Heart left ventricle (tissue), 16 donors: ENCODE data around the gene NDUFAF7. TPM values are rescaled to one million over a fixed set of nuclear protein-coding genes. Genes with fewer than 3 reads are reported as not detected.
A peak's percentile ranks its signal among the peaks of the same experiment; 100 is the strongest.
"Not testable (repeated sequence)": the region's sequence is repeated elsewhere in the genome, so short reads cannot be mapped to it uniquely, and the experiment has no call there.

Source experiments
- ATAC-seq, 4 donors: fragments of 200-7000 bp; cut with Tn5 transposase; one replicate each; pipeline ENCODE4 v1.9.1; 2020 to 2022; ENCODE audit warnings: moderate library complexity in 4 of 4, mild to moderate bottlenecking in 3 of 4, moderate number of reproducible peaks in 1 of 4
- DNase-seq, 5 donors: peaks; one replicate each; pipeline ENCODE4 v3.0.0-alpha.2; 2020
- H3K27ac ChIP-seq, 12 donors: fragments of 200-600 bp; sonication (generic) in 4 of 12; one replicate each; pipeline versions ENCODE4 v1.5.0 to v1.8.0; 2016 to 2022; ENCODE audit warnings: mild to moderate bottlenecking in 2 of 12
- H3K27me3 ChIP-seq, 9 donors: fragments of 200-600 bp; sonication (generic) in 2 of 9; one replicate each; pipeline versions ENCODE4 v1.5.1 to v1.8.0; 2016 to 2022; ENCODE audit warnings: mild to moderate bottlenecking in 3 of 9
- H3K36me3 ChIP-seq, 9 donors: fragments of 200-600 bp; sonication (generic) in 2 of 9; one replicate each; pipeline versions ENCODE4 v1.5.0 to v1.8.0; 2018 to 2022; ENCODE audit warnings: mild to moderate bottlenecking in 2 of 9
- H3K4me1 ChIP-seq, 12 donors: fragments of 200-600 bp; sonication (generic) in 4 of 12; one replicate each; pipeline versions ENCODE4 v1.5.0 to v1.8.0; 2016 to 2022; ENCODE audit warnings: mild to moderate bottlenecking in 3 of 12
- H3K4me3 ChIP-seq, 12 donors: fragments of 200-600 bp; sonication (generic) in 4 of 12; one replicate each; pipeline versions ENCODE4 v1.5.0 to v1.8.0; 2017 to 2022; ENCODE audit warnings: mild to moderate bottlenecking in 9 of 12, moderate library complexity in 4 of 12
- H3K9me3 ChIP-seq, 12 donors: fragments of 200-600 bp; sonication (generic) in 4 of 12; one replicate each; pipeline versions ENCODE4 v1.5.0 to v1.8.0; 2016 to 2022; ENCODE audit warnings: mild to moderate bottlenecking in 1 of 12
- POLR2A ChIP-seq, 2 donors: fragments of 450-650 bp; IDR thresholded peaks; one replicate each; pipeline ENCODE4 v1.6.1; 2017; ENCODE audit warnings: antibody characterized with exemption in 2 of 2, mild to moderate bottlenecking in 2 of 2, moderate library complexity in 2 of 2
- WGBS, 4 donors: extraction: QIAGEN DNeasy Blood & Tissue Kit in 2 of 4; methylation state at CpG; one replicate each; pipeline versions ENCODE4 v1.1.5 to v1.1.7; 2013 to 2018; 5-methylcytosine and 5-hydroxymethylcytosine counted together
- intact Hi-C, 10 donors: fragments of 100-400 bp; cut with DNase I; formaldehyde crosslinking; loops; one replicate each; pipeline versions ENCODE4 v1.11.1 to v1.14.2; 2022
- polyA plus RNA-seq, 2 donors: library from polyadenylated mRNA; stranded (reverse); fragments of 200-250 nt; gene quantifications; one replicate each; pipeline ENCODE4 v1.2.3, GENCODE V29; 2013
- total RNA-seq, 9 donors: library from RNA; depleted of rRNA in 2 of 9; stranded (reverse); fragments of >200 nt in 2 of 9; fragmentation: NEBNext Ultra II Directional in 3 of 9; extraction: Animal tissue kit (Norgen Biotek cat#: 25700) in 3 of 9; gene quantifications; one replicate each; pipeline versions ENCODE4 v1.1.0 to v1.2.4, GENCODE V29; 2016 to 2023
- TF ChIP-seq, protein P1 (sequence below), 12 donors: fragments of 200-600 bp; sonication (generic) in 4 of 12; IDR thresholded peaks; one replicate each; pipeline versions ENCODE4 v1.5.0 to v1.8.0; 2018 to 2022; ENCODE audit warnings: antibody characterized with exemption in 12 of 12, mild to moderate bottlenecking in 5 of 12
- donor health status: ischemic (EF 13 %, LVEDD 7.1; RV severe dilation, severe dysfunction).
- donor health status: healthy with polysubstance abuse.
- donor health status: DM: no; HTN: yes; CAD: no.
- donor health status: DM: no; HTN: no; CAD: no.
- donor health status: ischemic (EF 25% LVEDD 6.9; RV normal size, moderate dysfunction).
- donor health status: ischemic (EF 25% LVEDD 5.7; RV mildly dilated, moderate dysfunction).
- donor health status: healthy.
- donor health status: DM: yes; HTN: yes; CAD: no.
- donor health status: ischemic (EF 35%, LVEDD 5.7; RV mildly dilated, moderate dysfunction).
- donor health status: nonischemic (EF 11% LVEDD 7.7; RV severe dilation, severe dysfunction).
- donor health status: DM: yes; HTN: yes; CAD: no.
- donor health status: PGD.
- donor health status: ischemic (EF 29% LVEDD 5.4; RV normal size, mild dysfunction).
- donor health status: nonischemic (EF 23%, LVEDD 6.1; RV moderate dilation, normal function).

The NDUFAF7 gene
- total and polyA plus RNA-seq, 11 donors: 15.8 to 33.0 (median 22.1) TPM

DNA sequence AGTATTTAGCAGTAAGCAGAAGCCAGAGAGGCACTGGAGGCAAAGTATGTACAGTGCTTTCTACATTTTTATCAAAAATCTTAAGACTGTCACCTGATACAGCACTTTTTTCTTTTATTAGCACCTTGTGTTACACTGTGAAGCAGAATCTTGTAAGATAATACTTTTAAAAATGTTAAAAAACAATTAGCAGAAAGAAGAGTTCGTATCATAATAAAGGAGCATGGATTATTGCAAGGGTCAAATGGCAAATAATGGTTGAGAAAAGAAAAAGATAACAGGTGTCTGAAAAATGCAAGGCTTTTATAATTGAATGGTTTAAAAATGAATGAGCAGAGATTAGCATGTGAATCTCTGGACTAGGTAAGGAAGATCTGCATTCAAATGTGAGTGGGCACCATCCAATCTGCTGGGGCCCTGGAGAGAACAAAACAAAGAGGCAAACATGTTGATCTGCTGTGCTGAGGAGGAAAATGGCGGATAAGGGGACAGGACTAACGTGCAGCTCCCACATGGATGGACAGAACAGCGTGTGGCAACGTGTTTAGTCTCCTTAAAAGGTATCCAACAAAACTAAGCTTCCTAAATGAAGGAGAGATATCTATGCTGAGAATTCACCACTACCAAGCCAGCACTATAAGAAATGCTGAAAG, 25.6 kb upstream of the NDUFAF7 start:
- Histone ChIP-seq H3K27me3 (no peaks in the 10 kb centered on the region), H3K9me3 (peaks cover 0 to 43% (median 18%) of the 10 kb centered on the region in 12 donors), H3K4me1 (peaks cover 0 to 3% (median 0%) of the 10 kb centered on the region in 12 donors), H3K36me3 (peaks cover 2 to 100% (median 87%) of the 10 kb centered on the region in 9 donors), H3K4me3 (no peak overlapping the region), H3K27ac (no peak overlapping the region)
- ATAC-seq (no peak), DNase-seq (no peak)
- intact Hi-C loops: no loop called here
- 86 to 93% (median 91%) methylated on average over 5 of the region's 5 CpGs for WGBS, 4 donors
- no peak for TF ChIP-seq POLR2A (IDR thresholded peaks at IDR 0.05)
- TF ChIP-seq, protein P1, sequence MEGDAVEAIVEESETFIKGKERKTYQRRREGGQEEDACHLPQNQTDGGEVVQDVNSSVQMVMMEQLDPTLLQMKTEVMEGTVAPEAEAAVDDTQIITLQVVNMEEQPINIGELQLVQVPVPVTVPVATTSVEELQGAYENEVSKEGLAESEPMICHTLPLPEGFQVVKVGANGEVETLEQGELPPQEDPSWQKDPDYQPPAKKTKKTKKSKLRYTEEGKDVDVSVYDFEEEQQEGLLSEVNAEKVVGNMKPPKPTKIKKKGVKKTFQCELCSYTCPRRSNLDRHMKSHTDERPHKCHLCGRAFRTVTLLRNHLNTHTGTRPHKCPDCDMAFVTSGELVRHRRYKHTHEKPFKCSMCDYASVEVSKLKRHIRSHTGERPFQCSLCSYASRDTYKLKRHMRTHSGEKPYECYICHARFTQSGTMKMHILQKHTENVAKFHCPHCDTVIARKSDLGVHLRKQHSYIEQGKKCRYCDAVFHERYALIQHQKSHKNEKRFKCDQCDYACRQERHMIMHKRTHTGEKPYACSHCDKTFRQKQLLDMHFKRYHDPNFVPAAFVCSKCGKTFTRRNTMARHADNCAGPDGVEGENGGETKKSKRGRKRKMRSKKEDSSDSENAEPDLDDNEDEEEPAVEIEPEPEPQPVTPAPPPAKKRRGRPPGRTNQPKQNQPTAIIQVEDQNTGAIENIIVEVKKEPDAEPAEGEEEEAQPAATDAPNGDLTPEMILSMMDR (IDR thresholded peaks at IDR 0.05): no peak

DNA sequence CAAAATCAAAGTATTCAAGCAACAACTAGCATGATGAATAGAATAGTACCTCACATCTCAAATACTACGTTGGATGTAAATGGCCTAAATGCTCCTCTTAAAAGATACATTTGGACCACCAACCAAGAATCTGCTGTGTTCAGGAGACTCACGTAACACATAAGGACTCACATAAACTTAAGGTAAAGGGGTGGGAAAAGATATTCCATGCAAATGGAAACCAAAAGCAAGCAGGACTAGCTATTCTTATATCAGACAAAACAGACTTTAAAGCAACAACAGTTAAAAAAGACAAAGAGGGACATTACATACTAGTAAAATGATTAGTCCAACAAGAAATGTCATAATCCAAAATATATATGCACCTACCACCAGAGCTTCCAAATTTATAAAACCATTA, 24.7 kb upstream of the NDUFAF7 start:
- Histone ChIP-seq H3K36me3 (peaks cover 2 to 100% (median 87%) of the 10 kb centered on the region in 9 donors), H3K9me3 (peaks cover 0 to 43% (median 18%) of the 10 kb centered on the region in 12 donors)
- intact Hi-C loops, H3K4me1 ChIP-seq, H3K4me3 ChIP-seq, DNase-seq, H3K27ac ChIP-seq, H3K27me3 ChIP-seq, ATAC-seq: not testable (repeated sequence)
- WGBS, 4 donors: 93 to 98% (median 96%) methylated on average over 2 of the region's 2 CpGs

DNA sequence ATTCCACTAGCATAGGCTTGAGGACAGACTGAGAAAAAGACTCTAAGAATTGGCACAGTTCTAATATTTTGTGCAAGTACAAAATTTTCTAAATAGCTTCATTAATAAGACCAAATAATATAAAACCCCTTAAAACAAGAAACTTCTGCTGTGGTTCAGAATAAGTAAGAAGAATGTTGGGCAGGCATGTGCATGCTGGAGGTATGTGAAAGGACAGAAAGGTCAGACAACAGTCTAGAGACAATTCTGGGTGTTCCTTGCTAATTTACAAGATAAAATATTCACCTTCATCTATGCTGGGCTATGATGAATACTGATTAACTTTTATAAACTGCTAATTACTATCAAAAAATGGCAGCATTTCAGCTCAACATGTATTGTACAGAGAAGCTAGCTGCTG, 20.2 kb upstream of the NDUFAF7 start:
- DNase-seq: no peak
- intact Hi-C loops: no loop called here
- H3K36me3 ChIP-seq: peaks cover 2 to 100% (median 89%) of the 10 kb centered on the region in 9 donors
- no peak for TF ChIP-seq POLR2A (IDR thresholded peaks at IDR 0.05)
- TF ChIP-seq, protein P1 (IDR thresholded peaks at IDR 0.05): no peak
- no peaks in the 10 kb centered on the region for H3K27me3 ChIP-seq
- peaks cover 0 to 8% (median 0%) of the 10 kb centered on the region in 12 donors for H3K4me1 ChIP-seq
- no peak overlapping the region for H3K4me3 ChIP-seq
- no peak overlapping the region for H3K27ac ChIP-seq
- peaks cover 0 to 34% (median 16%) of the 10 kb centered on the region in 12 donors for H3K9me3 ChIP-seq
- no peak for ATAC-seq

DNA sequence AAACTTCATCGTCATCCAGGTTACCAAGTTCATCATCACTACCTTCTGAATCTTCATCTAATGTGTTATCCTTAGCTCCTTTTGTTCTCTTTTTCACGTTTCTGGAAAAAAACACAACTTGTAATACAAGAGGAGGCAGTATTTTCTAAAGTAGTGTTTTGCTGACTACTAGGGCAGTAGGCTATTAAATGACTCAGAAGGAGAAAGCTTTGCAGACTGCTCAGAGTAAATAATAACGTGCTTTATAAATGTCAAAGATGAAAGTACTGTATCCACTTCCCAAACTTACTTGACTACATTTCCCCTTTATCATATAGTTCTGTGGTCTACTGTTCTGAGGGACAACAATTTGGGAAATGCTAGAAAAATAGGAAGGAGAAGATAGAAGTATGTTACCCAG, 19.5 kb upstream of the NDUFAF7 start:
- no peak for TF ChIP-seq POLR2A (IDR thresholded peaks at IDR 0.05)
- Histone ChIP-seq H3K27ac (no peak overlapping the region), H3K27me3 (no peaks in the 10 kb centered on the region), H3K9me3 (peaks cover 0 to 32% (median 16%) of the 10 kb centered on the region in 12 donors), H3K36me3 (peaks cover 0 to 100% (median 89%) of the 10 kb centered on the region in 9 donors), H3K4me3 (no peak overlapping the region), H3K4me1 (peaks cover 0 to 8% (median 0%) of the 10 kb centered on the region in 12 donors)
- DNase-seq: no peak
- ATAC-seq: no peak
- intact Hi-C loops: no loop called here
- WGBS, 4 donors: 83 to 94% (median 90%) methylated on average over 3 of the region's 3 CpGs

DNA sequence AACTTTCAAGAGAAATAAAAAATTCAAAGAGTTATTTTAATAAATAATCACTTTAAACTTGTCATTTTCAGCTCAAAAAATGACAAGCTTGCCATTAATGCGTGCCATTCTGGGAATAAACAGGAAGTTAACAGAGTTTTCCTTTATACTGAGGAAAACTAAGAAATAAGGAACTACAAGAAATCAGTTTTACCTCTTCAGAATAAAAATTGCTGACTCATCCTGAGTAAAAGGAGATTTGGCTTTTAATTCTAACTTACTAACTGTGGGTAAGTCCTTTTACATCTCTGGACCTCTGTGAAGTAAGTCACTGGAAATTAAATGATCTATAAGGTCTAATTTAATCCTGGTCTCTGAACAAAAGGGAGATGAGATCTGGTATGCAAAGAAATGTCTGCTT, 16.2 kb upstream of the NDUFAF7 start:
- intact Hi-C loops: no loop called here

More for the DNA sequence above, 16.2 kb upstream of the NDUFAF7 start:
- TF ChIP-seq, protein P1 (IDR thresholded peaks at IDR 0.05): no peak
- TF ChIP-seq POLR2A (IDR thresholded peaks at IDR 0.05): no peak
- Histone ChIP-seq H3K9me3 (peaks cover 0 to under 1% (median 0%) of the 10 kb centered on the region in 12 donors), H3K36me3 (peaks cover 0 to 99% (median 97%) of the 10 kb centered on the region in 9 donors), H3K27me3 (no peaks in the 10 kb centered on the region), H3K27ac (peak overlapping the region in 1 of 12 donors; percentile 34), H3K4me1 (peaks cover 0 to 8% (median 0%) of the 10 kb centered on the region in 12 donors), H3K4me3 (no peak overlapping the region)
- ATAC-seq (no peak), DNase-seq (no peak)
- WGBS, 4 donors: 81 to 88% (median 85%) methylated on average over 1 of the region's 1 CpG
